AG09319 (cell line): ENCODE results near the gene TMOD1.
"Not testable (repeated sequence)": the region's sequence is repeated elsewhere in the genome, so short reads cannot be mapped to it uniquely, and the experiment has no call there.

Source experiments
- DNase-seq: peaks from one replicate; pipeline ENCODE4 v3.0.0-alpha.2; 2010; ENCODE audit warnings: low read depth; ENCODE audit errors: extremely low read depth
- TF ChIP-seq, protein P1 (sequence below): IDR thresholded peaks from 2 replicates; pipeline ENCODE4 v1.5.1; 2011; ENCODE audit warnings: low read depth, mild to moderate bottlenecking, inconsistent platforms, low read length, moderate library complexity

The TMOD1 gene

DNA sequence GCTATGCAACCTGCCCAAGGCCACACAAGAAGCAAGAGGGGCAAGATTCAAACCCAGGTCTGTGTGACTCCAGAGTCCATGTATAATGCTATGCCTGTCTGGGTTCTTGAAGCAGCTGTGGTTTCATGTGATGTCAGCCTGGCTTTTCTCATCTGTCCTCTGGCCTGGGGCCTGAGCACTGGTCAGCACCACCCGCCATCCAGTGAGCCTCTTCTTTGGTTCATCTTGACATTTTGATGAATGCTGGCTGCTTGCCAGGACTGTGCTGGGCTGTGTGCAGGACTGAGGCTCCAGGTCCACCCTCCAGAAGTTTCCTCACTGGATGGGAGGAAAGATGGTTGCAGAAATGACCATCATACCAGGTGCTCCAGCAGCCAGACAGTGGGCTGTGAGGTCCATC is 70.2 kb downstream of the TMOD1 start:
- TF ChIP-seq, protein P1, sequence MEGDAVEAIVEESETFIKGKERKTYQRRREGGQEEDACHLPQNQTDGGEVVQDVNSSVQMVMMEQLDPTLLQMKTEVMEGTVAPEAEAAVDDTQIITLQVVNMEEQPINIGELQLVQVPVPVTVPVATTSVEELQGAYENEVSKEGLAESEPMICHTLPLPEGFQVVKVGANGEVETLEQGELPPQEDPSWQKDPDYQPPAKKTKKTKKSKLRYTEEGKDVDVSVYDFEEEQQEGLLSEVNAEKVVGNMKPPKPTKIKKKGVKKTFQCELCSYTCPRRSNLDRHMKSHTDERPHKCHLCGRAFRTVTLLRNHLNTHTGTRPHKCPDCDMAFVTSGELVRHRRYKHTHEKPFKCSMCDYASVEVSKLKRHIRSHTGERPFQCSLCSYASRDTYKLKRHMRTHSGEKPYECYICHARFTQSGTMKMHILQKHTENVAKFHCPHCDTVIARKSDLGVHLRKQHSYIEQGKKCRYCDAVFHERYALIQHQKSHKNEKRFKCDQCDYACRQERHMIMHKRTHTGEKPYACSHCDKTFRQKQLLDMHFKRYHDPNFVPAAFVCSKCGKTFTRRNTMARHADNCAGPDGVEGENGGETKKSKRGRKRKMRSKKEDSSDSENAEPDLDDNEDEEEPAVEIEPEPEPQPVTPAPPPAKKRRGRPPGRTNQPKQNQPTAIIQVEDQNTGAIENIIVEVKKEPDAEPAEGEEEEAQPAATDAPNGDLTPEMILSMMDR: no peak
- DNase-seq: no peak

DNA sequence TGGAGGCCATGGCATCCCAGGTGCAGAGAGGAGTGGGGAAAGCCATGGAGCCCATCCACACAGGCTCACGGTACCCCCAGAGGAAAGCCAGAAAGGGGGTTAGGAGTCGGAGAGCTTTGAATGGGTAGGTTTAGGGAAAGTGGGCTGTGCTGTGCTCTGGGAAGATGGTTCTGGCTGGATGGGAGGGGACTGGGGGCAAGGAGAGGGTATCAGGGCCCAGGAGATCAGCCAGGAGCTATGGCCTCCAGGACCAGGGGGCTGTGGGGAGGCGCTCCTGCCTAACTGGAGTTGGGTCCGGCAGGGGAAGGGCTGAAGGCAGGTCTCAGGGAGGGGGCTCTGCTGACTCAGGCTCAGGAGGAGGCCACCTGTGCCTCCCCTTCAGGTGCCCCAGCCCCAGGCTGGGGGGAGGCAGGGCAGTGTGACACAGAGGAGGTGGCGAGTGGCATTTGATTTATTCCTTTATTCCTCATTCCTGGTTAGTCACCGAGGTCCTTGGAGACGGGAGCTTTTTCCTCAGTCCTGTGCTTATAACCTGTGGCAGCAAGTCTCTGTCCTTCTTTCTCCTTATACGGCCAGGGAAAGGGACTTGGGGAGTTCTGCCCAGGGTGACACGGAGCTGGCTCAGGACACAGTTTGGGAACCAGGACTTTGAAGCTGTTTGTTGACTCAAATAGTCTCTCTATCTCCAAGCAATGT is 70.9 kb downstream of the TMOD1 start:
- no peak for DNase-seq
- TF ChIP-seq, protein P1: no peak

DNA sequence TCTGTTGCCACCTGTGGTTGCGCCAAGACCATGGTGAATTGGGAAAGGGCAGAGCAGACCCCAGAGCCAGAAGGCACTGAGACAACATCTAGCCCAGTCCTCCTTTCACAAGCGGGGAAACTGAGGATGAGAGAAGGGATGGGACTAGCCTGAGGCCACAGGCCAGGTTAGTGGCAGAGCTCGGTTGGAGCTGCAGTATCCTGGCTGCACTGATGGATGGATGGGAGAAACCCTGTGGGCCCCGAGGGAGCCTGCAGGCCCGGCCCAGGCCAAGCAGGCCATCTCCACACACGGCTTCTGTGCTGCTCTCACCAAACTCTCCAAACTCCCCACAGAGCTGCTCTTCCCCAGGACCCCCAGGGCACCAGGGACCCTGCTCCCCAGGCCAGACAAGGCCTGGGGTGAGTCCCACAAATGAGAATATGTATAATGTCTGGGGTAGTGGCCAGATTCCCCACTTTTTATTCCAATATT is 71.5 kb downstream of the TMOD1 start:
- no peak for DNase-seq
- TF ChIP-seq, protein P1: no peak

DNA sequence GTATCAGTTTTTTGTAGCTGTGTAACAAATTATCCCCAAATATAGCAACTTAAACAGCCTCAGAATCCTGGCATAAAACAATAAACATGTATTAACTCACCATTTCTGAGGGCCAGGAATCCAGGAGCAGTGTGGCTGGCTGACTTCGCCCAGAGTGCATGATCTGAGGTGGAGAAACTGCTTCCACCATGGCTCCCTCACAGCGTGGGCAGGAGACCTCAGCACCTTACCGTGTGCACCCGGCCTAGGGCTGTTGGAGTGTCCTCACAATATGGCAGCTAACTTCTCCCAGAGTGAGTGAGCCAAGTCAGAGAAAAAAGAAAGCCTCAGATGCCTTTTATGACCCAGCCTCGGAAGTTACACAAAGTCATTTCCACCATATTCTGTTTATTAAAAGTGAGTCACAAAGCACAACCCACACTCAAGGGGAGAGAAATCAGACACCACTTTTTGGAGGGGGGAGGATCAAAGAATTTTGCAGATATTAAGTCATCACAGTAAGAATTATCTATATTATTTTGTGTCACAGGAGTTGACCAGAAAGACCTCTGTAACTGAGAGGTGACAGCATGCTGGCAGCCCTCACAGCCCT is 72.1 kb downstream of the TMOD1 start:
- no peak for DNase-seq
- TF ChIP-seq, protein P1: no peak

DNA sequence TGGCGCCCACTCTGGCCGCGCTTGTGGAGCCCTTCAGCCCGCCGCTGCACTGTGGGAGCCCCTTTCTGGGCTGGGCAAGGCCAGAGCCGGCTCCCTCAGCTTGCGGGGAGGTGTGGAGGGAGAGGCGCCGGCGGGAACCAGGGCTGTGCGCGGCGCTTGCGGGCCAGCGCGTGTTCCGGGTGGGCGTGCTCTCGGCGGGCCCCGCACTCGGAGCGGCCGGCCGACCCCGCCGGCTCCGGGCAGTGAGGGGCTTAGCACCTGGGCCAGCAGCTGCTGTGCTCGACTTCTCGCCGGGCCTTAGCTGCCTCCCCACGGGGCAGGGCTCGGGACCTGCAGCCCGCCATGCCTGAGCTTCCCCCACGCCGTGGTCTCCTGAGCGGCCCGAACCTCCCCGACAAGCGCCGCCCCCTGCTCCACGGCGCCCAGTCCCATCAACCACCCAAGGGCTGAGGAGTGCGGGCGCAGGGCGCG is 72.7 kb downstream of the TMOD1 start:
- DNase-seq: not testable (repeated sequence)

DNA sequence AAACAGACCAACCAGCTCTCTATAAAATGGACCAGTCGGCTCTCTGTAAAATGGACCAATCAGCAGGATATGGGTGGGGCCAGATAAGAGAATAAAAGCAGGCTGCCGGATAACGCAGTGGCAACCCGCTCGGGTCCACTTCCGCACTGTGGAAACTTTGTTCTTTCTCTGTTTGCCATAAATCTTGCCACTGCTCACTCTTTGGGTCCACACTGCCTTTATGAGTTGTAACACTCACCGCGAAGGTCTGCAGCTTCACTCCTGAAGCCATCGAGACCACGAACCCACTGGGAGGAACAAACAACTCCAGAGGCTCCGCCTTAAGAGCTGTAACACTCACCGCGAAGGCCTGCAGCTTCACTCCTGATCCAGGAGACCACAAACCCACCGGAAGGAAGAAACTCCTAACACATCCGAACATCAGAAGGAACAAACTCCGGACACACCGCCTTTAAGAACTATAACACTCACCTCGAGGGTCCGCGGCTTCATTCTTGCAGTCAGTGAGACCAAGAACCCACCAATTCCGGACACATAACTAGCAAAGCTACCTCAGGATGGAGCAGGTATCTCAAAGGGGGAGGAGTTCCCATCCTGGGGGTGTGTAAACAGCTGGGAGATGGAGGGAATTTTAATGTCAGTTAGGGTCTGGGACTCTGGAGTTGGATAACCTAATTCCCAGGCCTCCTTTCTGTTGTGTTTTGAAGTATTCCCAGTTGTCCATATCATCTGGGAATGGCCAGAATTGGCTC is 73.6 kb downstream of the TMOD1 start:
- DNase-seq: not testable (repeated sequence)

DNA sequence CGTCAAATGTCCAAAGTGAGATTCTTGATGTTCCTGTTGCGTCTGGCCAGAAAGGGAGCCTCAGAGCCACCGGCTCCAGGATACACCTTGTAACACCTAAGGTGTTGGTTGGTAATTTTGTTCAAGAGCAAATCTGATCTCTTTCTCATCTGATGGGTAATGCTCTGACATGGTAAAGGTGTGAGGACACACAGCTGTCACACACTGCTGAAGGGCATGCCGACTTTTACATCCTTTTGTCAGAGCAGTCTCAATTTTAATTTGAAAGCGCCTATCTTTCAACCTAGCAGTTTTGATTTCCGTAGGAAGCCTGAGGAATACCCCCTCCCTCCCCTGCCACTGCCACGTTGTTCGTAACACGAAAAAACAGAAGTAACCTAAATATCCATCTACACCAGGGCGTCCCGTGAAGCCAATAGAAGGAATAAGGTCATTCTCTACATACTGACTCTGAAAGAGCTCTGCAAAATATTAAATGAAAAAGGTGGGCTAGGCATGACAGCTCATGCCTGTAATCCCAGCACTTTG is 74.3 kb downstream of the TMOD1 start:
- DNase-seq: no peak
- TF ChIP-seq, protein P1: no peak

DNA sequence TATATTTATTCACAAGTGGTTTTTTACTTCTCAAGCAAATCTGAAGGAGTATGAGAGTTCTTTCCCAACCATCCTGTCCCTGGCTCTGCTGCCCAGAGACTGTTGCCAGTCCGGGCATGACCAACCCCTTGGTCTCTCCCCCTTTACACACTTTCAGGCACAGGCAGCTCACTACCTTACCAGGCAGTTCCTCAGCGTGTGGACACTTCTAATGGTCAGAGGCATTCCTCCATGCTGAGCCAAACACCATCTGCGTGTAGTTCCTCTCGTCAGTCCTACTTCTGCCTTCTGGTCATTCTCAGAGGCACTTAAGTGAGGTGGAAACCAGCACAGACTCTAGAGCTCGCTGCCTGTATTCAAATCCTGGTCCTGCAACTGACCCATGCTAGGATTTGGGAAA is 75.6 kb downstream of the TMOD1 start:
- DNase-seq: no peak
- TF ChIP-seq, protein P1: no peak
